Skeletal muscle satellite cell (primary cell): ENCODE data around the gene FAM151B.

ENCODE experiments used
- H3K27me3 ChIP-seq: 2 replicates; pipeline ENCODE4 v1.7.0; 2013; ENCODE audit warnings: low read length; ENCODE audit not compliant: control insufficient read depth, insufficient read depth
- H3K36me3 ChIP-seq: 2 replicates; pipeline ENCODE4 v1.7.0; 2013; ENCODE audit warnings: mild to moderate bottlenecking, control low read depth, low read length; ENCODE audit not compliant: insufficient read depth
- H3K4me1 ChIP-seq: 2 replicates; pipeline ENCODE4 v1.7.0; 2013; ENCODE audit warnings: low read length; ENCODE audit not compliant: control insufficient read depth, insufficient read depth
- H3K4me2 ChIP-seq: 2 replicates; pipeline ENCODE4 v1.7.0; 2013; ENCODE audit warnings: mild to moderate bottlenecking, low read length
- H3K4me3 ChIP-seq: 2 replicates; pipeline ENCODE4 v1.7.0; 2013; ENCODE audit warnings: low read length
- H3K9ac ChIP-seq: 2 replicates; pipeline ENCODE4 v1.7.0; 2013; ENCODE audit warnings: mild to moderate bottlenecking, low read depth, low read length, moderate library complexity
- H3K9me3 ChIP-seq: replicated peaks from 2 replicates; pipeline ENCODE4 v1.7.0; 2013; ENCODE audit warnings: mild to moderate bottlenecking, control low read depth, low read length

The FAM151B gene

GRCh38 chr5:80507663-80508062, 19.8 kb downstream of the FAM151B start:
- Histone ChIP-seq H3K4me1 (no peaks in the 10 kb centered on the region), H3K36me3 (no peaks in the 10 kb centered on the region), H3K4me2 (no peak overlapping the region), H3K9me3 (no peaks in the 10 kb centered on the region), H3K4me3 (no peak overlapping the region), H3K9ac (no peak overlapping the region), H3K27me3 (no peaks in the 10 kb centered on the region)

GRCh38 chr5:80508844-80509243, 20.9 kb downstream of the FAM151B start:
- Histone ChIP-seq H3K27me3 (no peaks in the 10 kb centered on the region), H3K4me3 (no peak overlapping the region), H3K9me3 (no peaks in the 10 kb centered on the region), H3K4me2 (no peak overlapping the region), H3K4me1 (no peaks in the 10 kb centered on the region), H3K36me3 (no peaks in the 10 kb centered on the region), H3K9ac (no peak overlapping the region)

GRCh38 chr5:80509362-80509761, 21.5 kb downstream of the FAM151B start:
- Histone ChIP-seq H3K36me3 (no peaks in the 10 kb centered on the region), H3K4me3 (no peak overlapping the region), H3K9me3 (no peaks in the 10 kb centered on the region), H3K4me1 (no peaks in the 10 kb centered on the region), H3K4me2 (no peak overlapping the region), H3K27me3 (no peaks in the 10 kb centered on the region), H3K9ac (no peak overlapping the region)

GRCh38 chr5:80516826-80517225, 28.9 kb downstream of the FAM151B start:
- Histone ChIP-seq H3K9ac (no peak overlapping the region), H3K9me3 (no peaks in the 10 kb centered on the region), H3K4me2 (no peak overlapping the region), H3K27me3 (no peaks in the 10 kb centered on the region), H3K4me3 (no peak overlapping the region), H3K36me3 (no peaks in the 10 kb centered on the region), H3K4me1 (peaks cover 3% of the 10 kb centered on the region)

GRCh38 chr5:80540691-80541090, 52.8 kb downstream of the FAM151B start:
- Histone ChIP-seq H3K27me3 (no peaks in the 10 kb centered on the region), H3K4me1 (no peaks in the 10 kb centered on the region), H3K4me3 (no peak overlapping the region)

GRCh38 chr5:80541392-80541791, 53.5 kb downstream of the FAM151B start:
- H3K9me3 ChIP-seq: no peaks in the 10 kb centered on the region
- H3K36me3 ChIP-seq: no peaks in the 10 kb centered on the region
- H3K4me2 ChIP-seq: no peak overlapping the region
- no peaks in the 10 kb centered on the region for H3K4me1 ChIP-seq
- no peak overlapping the region for H3K4me3 ChIP-seq
- H3K9ac ChIP-seq: no peak overlapping the region
- H3K27me3 ChIP-seq: no peaks in the 10 kb centered on the region

More at GRCh38 chr5:80540691-80541090, 52.8 kb downstream of the FAM151B start:
- Histone ChIP-seq H3K9me3 (no peaks in the 10 kb centered on the region), H3K9ac (no peak overlapping the region), H3K4me2 (no peak overlapping the region), H3K36me3 (no peaks in the 10 kb centered on the region)

- Histone ChIP-seq H3K4me2 (no peak overlapping the region), H3K9ac (no peak overlapping the region), H3K36me3 (no peaks in the 10 kb centered on the region), H3K4me3 (no peak overlapping the region), H3K9me3 (no peaks in the 10 kb centered on the region), H3K4me1 (no peaks in the 10 kb centered on the region), H3K27me3 (peaks cover 34% of the 10 kb centered on the region)
Observed at GRCh38 chr5:80554646-80555045, 66.7 kb downstream of the FAM151B start.

GRCh38 chr5:80555099-80555498, 67.2 kb downstream of the FAM151B start:
- no peak overlapping the region for H3K4me3 ChIP-seq
- no peaks in the 10 kb centered on the region for H3K4me1 ChIP-seq

GRCh38 chr5:80559244-80559643, 71.3 kb downstream of the FAM151B start:
- H3K27me3 ChIP-seq: peaks cover 55% of the 10 kb centered on the region
- no peak overlapping the region for H3K4me3 ChIP-seq
- no peak overlapping the region for H3K4me2 ChIP-seq
- H3K36me3 ChIP-seq: no peaks in the 10 kb centered on the region
- H3K4me1 ChIP-seq: no peaks in the 10 kb centered on the region
- H3K9me3 ChIP-seq: no peaks in the 10 kb centered on the region
- no peak overlapping the region for H3K9ac ChIP-seq

More at GRCh38 chr5:80555099-80555498, 67.2 kb downstream of the FAM151B start:
- Histone ChIP-seq H3K9me3 (no peaks in the 10 kb centered on the region), H3K4me2 (no peak overlapping the region), H3K36me3 (no peaks in the 10 kb centered on the region), H3K27me3 (peaks cover 37% of the 10 kb centered on the region), H3K9ac (no peak overlapping the region)

GRCh38 chr5:80565330-80565729, 77.4 kb downstream of the FAM151B start:
- Histone ChIP-seq H3K36me3 (no peaks in the 10 kb centered on the region), H3K4me1 (peaks cover 9% of the 10 kb centered on the region), H3K9me3 (no peaks in the 10 kb centered on the region), H3K27me3 (peaks cover 69% of the 10 kb centered on the region), H3K9ac (no peak overlapping the region), H3K4me2 (no peak overlapping the region), H3K4me3 (no peak overlapping the region)

- no peak overlapping the region for H3K9ac ChIP-seq
- no peak overlapping the region for H3K4me3 ChIP-seq
- peaks cover 11% of the 10 kb centered on the region for H3K4me1 ChIP-seq
- H3K9me3 ChIP-seq: no peaks in the 10 kb centered on the region
- H3K36me3 ChIP-seq: no peaks in the 10 kb centered on the region
- H3K27me3 ChIP-seq: peaks cover 73% of the 10 kb centered on the region
- H3K4me2 ChIP-seq: no peak overlapping the region
Observed at GRCh38 chr5:80566711-80567259, 78.9 kb downstream of the FAM151B start.

GRCh38 chr5:80568251-80568650, 80.4 kb downstream of the FAM151B start:
- H3K4me1 ChIP-seq: peaks cover 11% of the 10 kb centered on the region
- peaks cover 73% of the 10 kb centered on the region for H3K27me3 ChIP-seq
- H3K4me2 ChIP-seq: no peak overlapping the region
- no peaks in the 10 kb centered on the region for H3K36me3 ChIP-seq
- no peak overlapping the region for H3K9ac ChIP-seq
- no peak overlapping the region for H3K4me3 ChIP-seq
- H3K9me3 ChIP-seq: no peaks in the 10 kb centered on the region
